GM12878 (cell line): ENCODE measurements around the gene WARS2. TPM values are rescaled to one million over a fixed set of nuclear protein-coding genes. Genes with fewer than 3 reads are reported as not detected.

Source experiments
- ATAC-seq: fragments of 200-7000 bp; cut with Tn5 transposase; 3 replicates; pipeline ENCODE4 v1.9.1; 2020; ENCODE audit warnings: mild to moderate bottlenecking, moderate library complexity
- BruUV-seq: library from RNA; stranded (reverse); fragments of 400-500 nt; replicated peaks from 2 replicates; lab custom pipeline; 2021; lab: Mats Ljungman, UMichigan
- CTCF ChIA-PET: fragments of 300-600 bp; sonication (Branson Sonifier 250); formaldehyde crosslinking; extraction: SDS; loops from one replicate; lab custom pipeline; 2021; ENCODE audit warnings: inconsistent platforms; lab: Yijun Ruan, JAX
- POLR2A ChIA-PET: fragments of 350-600 bp; formaldehyde crosslinking; extraction: SDS; loops from one replicate; lab custom pipeline; 2021; ENCODE audit warnings: inconsistent platforms; lab: Charles Lee
- RAD21 ChIA-PET: fragments of 300-600 bp; sonication (Branson Sonifier 250); formaldehyde crosslinking; loops from one replicate; lab custom pipeline; 2023; ENCODE audit warnings: antibody characterized with exemption; ENCODE audit not compliant: unreplicated experiment; lab: Charles Lee
- SMC1A ChIA-PET: fragments of 300-600 bp; sonication (Branson Sonifier 250); formaldehyde crosslinking; loops from one replicate; lab custom pipeline; 2023; ENCODE audit not compliant: unreplicated experiment, uncharacterized antibody; lab: Charles Lee
- DNase-seq: peaks from one replicate; pipeline ENCODE4 v3.0.0-alpha.2; 2011; ENCODE audit warnings: low read depth, low spot score
- FAIRE-seq: peaks from 3 replicates; lab custom pipeline; 2011; peaks lifted over from hg19 to GRCh38; lab: Jason Lieb, UNC
- H2AFZ ChIP-seq: 2 replicates; pipeline ENCODE4 v1.6.0; 2011; ENCODE audit warnings: low read depth, low read length, control low read depth; ENCODE audit not compliant: control insufficient read depth
- H3K27ac ChIP-seq: 2 replicates; pipeline ENCODE4 v1.5.1; 2011; ENCODE audit warnings: control low read depth; ENCODE audit not compliant: control insufficient read depth, insufficient read depth
- H3K27me3 ChIP-seq, 2 experiments: replicated peaks in 1 of 2; 2 replicates each; pipeline versions ENCODE4 v1.6.0 to v1.6.1; 2011; ENCODE audit warnings: low read length in 1 of 2; ENCODE audit not compliant: control insufficient read depth in 2 of 2, insufficient read depth in 2 of 2
- H3K36me3 ChIP-seq, 2 experiments: 2 replicates each; pipeline ENCODE4 v1.5.1; 2011; ENCODE audit warnings: low read length in 1 of 2; ENCODE audit not compliant: control insufficient read depth in 2 of 2, insufficient read depth in 2 of 2
- H3K4me1 ChIP-seq: 2 replicates; pipeline ENCODE4 v1.6.1; 2011; ENCODE audit warnings: mild to moderate bottlenecking, low read length, moderate library complexity, mixed read lengths; ENCODE audit not compliant: control insufficient read depth, insufficient read depth
- H3K4me2 ChIP-seq: 2 replicates; pipeline ENCODE4 v1.6.0; 2011; ENCODE audit warnings: control low read depth; ENCODE audit not compliant: control insufficient read depth, insufficient read depth
- H3K4me3 ChIP-seq: fragments of 200-600 bp; sonication (generic); 2 replicates; pipeline ENCODE4 v1.5.1; 2016
- H3K79me2 ChIP-seq: 2 replicates; pipeline ENCODE4 v1.6.0; 2011; ENCODE audit warnings: low read length; ENCODE audit not compliant: control insufficient read depth, insufficient read depth
- H3K9ac ChIP-seq: 2 replicates; pipeline ENCODE4 v1.8.0; 2011; ENCODE audit warnings: low read length, control low read depth, mixed read lengths; ENCODE audit not compliant: control insufficient read depth, insufficient read depth
- H3K9me3 ChIP-seq: replicated peaks from 3 replicates; pipeline ENCODE4 v1.5.1; 2011; ENCODE audit warnings: mild to moderate bottlenecking, low read length; ENCODE audit not compliant: control insufficient read depth, insufficient read depth
- H4K20me1 ChIP-seq: 2 replicates; pipeline ENCODE4 v1.6.0; 2011; ENCODE audit not compliant: control insufficient read depth, insufficient read depth
- BRCA1 ChIP-seq: IDR thresholded peaks from 2 replicates; pipeline ENCODE4 v1.6.1; 2011; ENCODE audit warnings: low read depth, low read length, improper control_type of control experiment
- CHD2 ChIP-seq: IDR thresholded peaks from 2 replicates; pipeline ENCODE4 v1.6.1; 2011; ENCODE audit warnings: low read depth, low read length, improper control_type of control experiment, borderline replicate concordance
- HDAC6 ChIP-seq: fragments of 200-600 bp; sonication (generic); IDR thresholded peaks from one replicate; pipeline ENCODE4 v1.8.0; 2017; ENCODE audit warnings: antibody characterized with exemption; ENCODE audit not compliant: unreplicated experiment
- JUND ChIP-seq: IDR thresholded peaks from 2 replicates; pipeline ENCODE4 v1.6.1; 2012; ENCODE audit warnings: low read depth, mild to moderate bottlenecking, low read length, improper control_type of control experiment, moderate library complexity
- MXI1 ChIP-seq: fragments of 150-350 bp; IDR thresholded peaks from 2 replicates; pipeline ENCODE4 v1.6.1; 2011; ENCODE audit warnings: low read depth, mild to moderate bottlenecking, inconsistent platforms, low read length, improper control_type of control experiment
- NFIC ChIP-seq: IDR thresholded peaks from 2 replicates; pipeline ENCODE4 v1.6.1; 2012; ENCODE audit warnings: low read depth, mild to moderate bottlenecking, inconsistent platforms, low read length, moderate library complexity
- NFYB ChIP-seq: IDR thresholded peaks from 2 replicates; pipeline ENCODE4 v1.6.1; 2011; ENCODE audit warnings: low read depth, mild to moderate bottlenecking, low read length, improper control_type of control experiment, moderate library complexity; ENCODE audit not compliant: insufficient read depth
- PAX8 ChIP-seq: fragments of 450-650 bp; IDR thresholded peaks from 2 replicates; pipeline ENCODE4 v1.6.1; 2017; ENCODE audit warnings: mild to moderate bottlenecking, moderate library complexity
- SMAD1 ChIP-seq: fragments of 450-650 bp; IDR thresholded peaks from 2 replicates; pipeline ENCODE4 v1.6.1; 2018; ENCODE audit warnings: mild to moderate bottlenecking, low read depth; ENCODE audit not compliant: partially characterized antibody
- SREBF1 ChIP-seq: IDR thresholded peaks from 2 replicates; pipeline ENCODE4 v1.6.1; 2012; ENCODE audit warnings: mild to moderate bottlenecking, low read length
- ZZZ3 ChIP-seq: IDR thresholded peaks from 2 replicates; pipeline ENCODE4 v1.6.1; 2011; ENCODE audit warnings: low read depth; ENCODE audit not compliant: control insufficient read depth, insufficient read length
- WGBS: methylation state at CpG from one replicate; pipeline ENCODE4 v1.1.6; 2016; ENCODE audit warnings: low lambda C conversion rate; ENCODE audit not compliant: insufficient replicate concordance, insufficient coverage; ENCODE audit errors: missing lambda C conversion rate; 5-methylcytosine and 5-hydroxymethylcytosine counted together
- in situ Hi-C: fragments of 300-500 bp; cut with MboI; formaldehyde crosslinking; loops from 9 replicates; pipeline ENCODE4 v1.14.3; 2018; ENCODE audit warnings: mixed read lengths
- intact Hi-C: fragments of 100-400 bp; cut with micrococcal nuclease; formaldehyde crosslinking; loops from one replicate; pipeline ENCODE4 v1.14.2; 2022; ENCODE audit not compliant: unreplicated experiment
- polyA plus RNA-seq, 11 experiments: library from polyadenylated mRNA; depleted of rRNA in 4 of 11; unstranded in 6 of 11; stranded (reverse) in 5 of 11; fragments of >200 nt; fragmentation: Nextera tagmentation in 4 of 11; fragmentation: Illumina TruSeq in 1 of 11; extraction: Ambion mirVana in 4 of 11; extraction: Trizol in 1 of 11; gene quantifications; 1 replicate in 1 of 11; 2 replicates in 10 of 11; pipeline versions ENCODE4 v1.2.1 to v1.2.3, GENCODE V29; 2011 to 2016; ENCODE audit warnings: inconsistent platforms in 2 of 11, missing spikeins in 2 of 11, low read depth in 1 of 11
- total RNA-seq, 4 experiments: library from RNA; depleted of rRNA in 3 of 4; stranded (reverse); fragments of >200 nt in 3 of 4; fragmentation: Illumina TruSeq in 1 of 4; extraction: Trizol in 1 of 4; gene quantifications; 2 replicates each; pipeline versions ENCODE4 v1.2.1 to v1.2.3, GENCODE V29; 2013 to 2021
- TF ChIP-seq, protein P1 (sequence below): fragments of 450-650 bp; IDR thresholded peaks from 2 replicates; pipeline ENCODE4 v1.6.1; 2018; ENCODE audit warnings: mild to moderate bottlenecking, low read depth, moderate library complexity; ENCODE audit not compliant: partially characterized antibody
- TF ChIP-seq, protein P2 (sequence below): fragments of 450-650 bp; IDR thresholded peaks from 2 replicates; pipeline ENCODE4 v1.6.1; 2016; ENCODE audit warnings: mild to moderate bottlenecking
- TF ChIP-seq, protein P3 (sequence below): fragments of 450-650 bp; IDR thresholded peaks from 2 replicates; pipeline ENCODE4 v1.6.1; 2017; ENCODE audit warnings: low read depth, mild to moderate bottlenecking, moderate library complexity
- TF ChIP-seq, protein P4 (sequence below): fragments of 450-650 bp; IDR thresholded peaks from 2 replicates; pipeline ENCODE4 v1.6.1; 2017; ENCODE audit warnings: mild to moderate bottlenecking, low read depth, inconsistent platforms; ENCODE audit not compliant: poor library complexity, severe bottlenecking

Gene WARS2
- total and polyA plus RNA-seq, 10 of the 15 experiments (the other 5 are each of a cell fraction or from before 2014, with no cell fraction given) = 5.5 to 22.2 (median 14.4) TPM

DNA sequence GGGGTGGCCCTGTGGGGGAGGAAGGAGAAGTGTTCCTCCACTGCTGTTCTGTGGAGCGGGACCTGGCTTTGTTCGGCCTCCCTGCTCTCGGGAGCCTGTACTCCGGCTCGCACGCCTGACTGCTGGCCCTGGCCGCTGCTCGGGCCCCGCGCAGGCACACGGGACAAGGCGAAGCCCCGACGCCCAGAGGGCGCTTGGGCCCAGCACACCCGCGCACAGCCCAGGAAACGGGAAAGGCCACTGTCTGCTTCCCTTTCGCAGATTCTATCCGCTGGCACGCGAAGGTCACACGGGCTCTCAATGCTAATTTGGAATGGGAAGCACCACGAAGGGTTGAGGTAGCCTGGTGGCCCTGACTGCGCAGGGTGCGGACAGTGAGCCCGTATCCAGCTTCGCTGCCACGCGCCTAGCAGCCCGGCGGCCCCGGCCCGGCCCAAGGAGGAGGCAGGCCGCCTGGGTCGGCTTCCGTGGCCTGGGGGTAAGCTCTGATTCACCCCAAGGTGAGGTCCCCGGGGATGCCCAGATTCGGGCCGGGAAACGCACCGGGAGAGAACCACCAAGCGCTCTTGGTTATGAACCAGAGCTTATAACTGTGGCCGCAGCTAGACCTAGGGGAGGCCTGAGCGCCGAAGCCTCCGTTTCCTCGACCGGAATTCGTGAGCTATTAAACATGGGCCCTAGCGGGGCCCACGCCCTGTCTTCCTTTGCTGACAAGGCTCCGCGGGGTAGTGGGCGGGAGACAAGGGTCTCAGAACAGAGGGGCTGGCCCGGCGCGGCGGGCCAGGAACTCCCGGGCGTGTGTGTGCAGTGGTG, 132.6 kb downstream of the WARS2 start:
- no TSS peak for BruUV-seq
- 41% methylated on average over 53 of the region's 61 CpGs for WGBS
- ATAC-seq (no peak), FAIRE-seq (no peak), DNase-seq (no peak)
- ChIA-PET SMC1A (interaction anchor here (0.9 to 1.9 kb wide), 14 partner anchors 21 to 856 kb away, joined by 3 to 9 read pairs (median 4); no protein-coding TSS in a partner anchor), CTCF (interaction anchor here (0.7 to 5.4 kb wide), 22 partner anchors 13 to 857 kb away, joined by 3 to 28 read pairs (median 4); no protein-coding TSS in a partner anchor), RAD21 (interaction anchor here (0.7 to 2.1 kb wide), 11 partner anchors 180 to 856 kb away, joined by 3 to 12 read pairs (median 5); no protein-coding TSS in a partner anchor), POLR2A (no interaction called here)
- no peak overlapping the region for H2AFZ ChIP-seq
- in situ Hi-C loops (no loop called here), intact Hi-C loops (loop anchor here (2.0 to 10.0 kb wide), 3 partner anchors 96 to 857 kb away; no protein-coding TSS in a partner anchor)
- no peak overlapping the region for H3K4me3 ChIP-seq
- peaks cover 4% of the 10 kb centered on the region; the same call in 1 of the 3 replicates for H3K9me3 ChIP-seq
- H3K4me1 ChIP-seq = no peaks in the 10 kb centered on the region
- no peaks in the 10 kb centered on the region for H3K36me3 ChIP-seq
- peaks cover 7 to 10% of the 10 kb centered on the region in 2 experiments for H3K27me3 ChIP-seq
- no peak overlapping the region for H3K9ac ChIP-seq
- no peaks in the 10 kb centered on the region for H4K20me1 ChIP-seq
- no peak overlapping the region for H3K27ac ChIP-seq
- no peaks in the 10 kb centered on the region for H3K79me2 ChIP-seq
- no peak overlapping the region for H3K4me2 ChIP-seq
- no peak for TF ChIP-seq PAX8
- TF ChIP-seq, protein P1, sequence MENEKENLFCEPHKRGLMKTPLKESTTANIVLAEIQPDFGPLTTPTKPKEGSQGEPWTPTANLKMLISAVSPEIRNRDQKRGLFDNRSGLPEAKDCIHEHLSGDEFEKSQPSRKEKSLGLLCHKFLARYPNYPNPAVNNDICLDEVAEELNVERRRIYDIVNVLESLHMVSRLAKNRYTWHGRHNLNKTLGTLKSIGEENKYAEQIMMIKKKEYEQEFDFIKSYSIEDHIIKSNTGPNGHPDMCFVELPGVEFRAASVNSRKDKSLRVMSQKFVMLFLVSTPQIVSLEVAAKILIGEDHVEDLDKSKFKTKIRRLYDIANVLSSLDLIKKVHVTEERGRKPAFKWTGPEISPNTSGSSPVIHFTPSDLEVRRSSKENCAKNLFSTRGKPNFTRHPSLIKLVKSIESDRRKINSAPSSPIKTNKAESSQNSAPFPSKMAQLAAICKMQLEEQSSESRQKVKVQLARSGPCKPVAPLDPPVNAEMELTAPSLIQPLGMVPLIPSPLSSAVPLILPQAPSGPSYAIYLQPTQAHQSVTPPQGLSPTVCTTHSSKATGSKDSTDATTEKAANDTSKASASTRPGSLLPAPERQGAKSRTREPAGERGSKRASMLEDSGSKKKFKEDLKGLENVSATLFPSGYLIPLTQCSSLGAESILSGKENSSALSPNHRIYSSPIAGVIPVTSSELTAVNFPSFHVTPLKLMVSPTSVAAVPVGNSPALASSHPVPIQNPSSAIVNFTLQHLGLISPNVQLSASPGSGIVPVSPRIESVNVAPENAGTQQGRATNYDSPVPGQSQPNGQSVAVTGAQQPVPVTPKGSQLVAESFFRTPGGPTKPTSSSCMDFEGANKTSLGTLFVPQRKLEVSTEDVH = no peak
- TF ChIP-seq, protein P2, sequence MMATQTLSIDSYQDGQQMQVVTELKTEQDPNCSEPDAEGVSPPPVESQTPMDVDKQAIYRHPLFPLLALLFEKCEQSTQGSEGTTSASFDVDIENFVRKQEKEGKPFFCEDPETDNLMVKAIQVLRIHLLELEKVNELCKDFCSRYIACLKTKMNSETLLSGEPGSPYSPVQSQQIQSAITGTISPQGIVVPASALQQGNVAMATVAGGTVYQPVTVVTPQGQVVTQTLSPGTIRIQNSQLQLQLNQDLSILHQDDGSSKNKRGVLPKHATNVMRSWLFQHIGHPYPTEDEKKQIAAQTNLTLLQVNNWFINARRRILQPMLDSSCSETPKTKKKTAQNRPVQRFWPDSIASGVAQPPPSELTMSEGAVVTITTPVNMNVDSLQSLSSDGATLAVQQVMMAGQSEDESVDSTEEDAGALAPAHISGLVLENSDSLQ = no peak
- no peak for TF ChIP-seq HDAC6
- TF ChIP-seq BRCA1 = no peak
- no peak for TF ChIP-seq JUND
- no peak for TF ChIP-seq NFYB
- TF ChIP-seq CHD2 = no peak
- TF ChIP-seq, protein P3, sequence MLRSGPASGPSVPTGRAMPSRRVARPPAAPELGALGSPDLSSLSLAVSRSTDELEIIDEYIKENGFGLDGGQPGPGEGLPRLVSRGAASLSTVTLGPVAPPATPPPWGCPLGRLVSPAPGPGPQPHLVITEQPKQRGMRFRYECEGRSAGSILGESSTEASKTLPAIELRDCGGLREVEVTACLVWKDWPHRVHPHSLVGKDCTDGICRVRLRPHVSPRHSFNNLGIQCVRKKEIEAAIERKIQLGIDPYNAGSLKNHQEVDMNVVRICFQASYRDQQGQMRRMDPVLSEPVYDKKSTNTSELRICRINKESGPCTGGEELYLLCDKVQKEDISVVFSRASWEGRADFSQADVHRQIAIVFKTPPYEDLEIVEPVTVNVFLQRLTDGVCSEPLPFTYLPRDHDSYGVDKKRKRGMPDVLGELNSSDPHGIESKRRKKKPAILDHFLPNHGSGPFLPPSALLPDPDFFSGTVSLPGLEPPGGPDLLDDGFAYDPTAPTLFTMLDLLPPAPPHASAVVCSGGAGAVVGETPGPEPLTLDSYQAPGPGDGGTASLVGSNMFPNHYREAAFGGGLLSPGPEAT = no peak
- TF ChIP-seq, protein P4, sequence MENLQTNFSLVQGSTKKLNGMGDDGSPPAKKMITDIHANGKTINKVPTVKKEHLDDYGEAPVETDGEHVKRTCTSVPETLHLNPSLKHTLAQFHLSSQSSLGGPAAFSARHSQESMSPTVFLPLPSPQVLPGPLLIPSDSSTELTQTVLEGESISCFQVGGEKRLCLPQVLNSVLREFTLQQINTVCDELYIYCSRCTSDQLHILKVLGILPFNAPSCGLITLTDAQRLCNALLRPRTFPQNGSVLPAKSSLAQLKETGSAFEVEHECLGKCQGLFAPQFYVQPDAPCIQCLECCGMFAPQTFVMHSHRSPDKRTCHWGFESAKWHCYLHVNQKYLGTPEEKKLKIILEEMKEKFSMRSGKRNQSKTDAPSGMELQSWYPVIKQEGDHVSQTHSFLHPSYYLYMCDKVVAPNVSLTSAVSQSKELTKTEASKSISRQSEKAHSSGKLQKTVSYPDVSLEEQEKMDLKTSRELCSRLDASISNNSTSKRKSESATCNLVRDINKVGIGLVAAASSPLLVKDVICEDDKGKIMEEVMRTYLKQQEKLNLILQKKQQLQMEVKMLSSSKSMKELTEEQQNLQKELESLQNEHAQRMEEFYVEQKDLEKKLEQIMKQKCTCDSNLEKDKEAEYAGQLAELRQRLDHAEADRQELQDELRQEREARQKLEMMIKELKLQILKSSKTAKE = no peak
- TF ChIP-seq MXI1 = no peak
- no peak for TF ChIP-seq SREBF1
- TF ChIP-seq SMAD1 = no peak
- no peak for TF ChIP-seq NFIC
- TF ChIP-seq ZZZ3 = no peak
